GM18511 (cell line): ENCODE data around the gene TMEM215.
"Not testable (repeated sequence)": the region's sequence is repeated elsewhere in the genome, so short reads cannot be mapped to it uniquely, and the experiment has no call there.

Source experiments
- ATAC-seq: cut with Tn5 transposase; IDR thresholded peaks from one replicate; pipeline ENCODE4 v1.9.1; 2021; ENCODE audit warnings: mild to moderate bottlenecking, moderate library complexity; ENCODE audit not compliant: unreplicated experiment

Gene TMEM215, protein sequence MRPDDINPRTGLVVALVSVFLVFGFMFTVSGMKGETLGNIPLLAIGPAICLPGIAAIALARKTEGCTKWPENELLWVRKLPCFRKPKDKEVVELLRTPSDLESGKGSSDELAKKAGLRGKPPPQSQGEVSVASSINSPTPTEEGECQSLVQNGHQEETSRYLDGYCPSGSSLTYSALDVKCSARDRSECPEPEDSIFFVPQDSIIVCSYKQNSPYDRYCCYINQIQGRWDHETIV

GRCh38 chr9:32783168-32783891 lies at the start of gene TMEM215:
Gene TMEM215 (plus strand): TSS chr9:32783540. CDS start chr9:32784184, 644 bp downstream.
- ATAC-seq = no peak

DNA sequence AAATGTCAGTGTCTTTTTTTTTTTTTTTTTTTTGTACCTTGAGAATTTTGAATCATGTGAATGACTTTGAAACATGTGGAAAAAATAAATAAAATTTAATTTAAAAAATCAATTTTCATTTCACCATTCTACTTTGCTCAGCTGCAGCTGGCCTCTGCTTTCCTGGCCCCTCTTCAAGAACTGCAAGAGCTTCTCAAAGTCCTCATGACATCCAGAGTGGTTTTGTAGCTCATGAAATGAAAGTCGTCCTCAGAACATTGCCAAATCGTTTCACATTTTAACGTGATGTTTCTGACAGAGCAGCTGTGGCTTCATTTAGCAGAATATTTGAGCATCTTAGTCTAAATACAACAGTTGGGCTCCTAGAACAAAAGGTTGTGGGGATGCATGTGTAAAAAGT lies 47.9 kb upstream of the TMEM215 start:
- ATAC-seq = no peak

- no peak for ATAC-seq
Observed at GRCh38 chr9:32737378-32737777, 46.0 kb upstream of the TMEM215 start.

DNA sequence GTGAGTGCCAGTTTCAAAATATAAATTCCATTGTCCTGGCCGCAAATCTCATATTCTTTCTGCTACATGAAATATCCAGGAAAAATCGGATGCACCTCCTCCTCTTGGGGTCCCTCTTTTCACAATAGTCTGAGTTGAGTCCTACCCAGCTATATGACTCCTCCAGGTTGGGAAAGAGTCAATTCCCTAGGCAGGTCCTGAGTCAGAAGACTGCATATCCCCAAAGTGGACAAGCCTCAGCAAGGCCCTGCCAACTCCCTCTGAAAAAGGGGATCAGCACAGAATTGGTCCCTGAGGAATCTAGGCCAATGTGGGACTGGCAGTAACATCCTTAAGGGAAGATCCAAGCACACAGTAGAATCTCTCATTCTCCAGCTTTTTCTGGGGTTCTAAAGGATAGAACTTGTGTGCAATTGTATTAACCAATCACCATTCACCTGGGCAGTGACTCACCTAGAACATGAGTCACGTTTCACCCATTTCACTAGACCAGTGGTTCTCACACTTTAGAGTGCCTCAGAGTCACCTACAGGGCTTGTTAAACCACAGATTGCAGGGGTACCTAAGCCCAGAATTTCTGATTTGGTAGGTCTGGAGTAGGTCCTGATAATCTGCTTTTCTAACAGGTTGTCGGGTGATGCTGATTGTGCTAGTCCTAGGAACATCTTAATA lies 44.7 kb upstream of the TMEM215 start:
- ATAC-seq = no peak

DNA sequence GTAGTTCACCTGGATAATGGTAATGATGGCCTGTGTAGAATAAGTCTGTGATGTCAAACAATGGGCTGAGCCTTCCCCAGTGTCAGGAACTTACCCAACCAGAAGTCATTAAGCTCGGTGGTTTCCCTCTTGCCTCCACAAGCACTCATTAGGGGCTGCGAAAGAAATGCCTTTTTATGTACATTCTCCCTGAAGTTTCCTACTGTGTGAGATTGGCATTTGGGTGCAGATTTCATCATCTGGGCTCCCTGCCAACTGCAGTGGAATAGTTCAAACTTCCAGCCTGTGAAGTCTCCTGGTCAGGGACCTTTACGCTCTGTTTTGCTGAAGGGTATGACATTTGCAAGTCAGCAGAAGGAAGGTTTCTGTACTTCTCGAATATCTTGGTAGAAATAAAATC lies 41.6 kb upstream of the TMEM215 start:
- ATAC-seq = no peak

DNA sequence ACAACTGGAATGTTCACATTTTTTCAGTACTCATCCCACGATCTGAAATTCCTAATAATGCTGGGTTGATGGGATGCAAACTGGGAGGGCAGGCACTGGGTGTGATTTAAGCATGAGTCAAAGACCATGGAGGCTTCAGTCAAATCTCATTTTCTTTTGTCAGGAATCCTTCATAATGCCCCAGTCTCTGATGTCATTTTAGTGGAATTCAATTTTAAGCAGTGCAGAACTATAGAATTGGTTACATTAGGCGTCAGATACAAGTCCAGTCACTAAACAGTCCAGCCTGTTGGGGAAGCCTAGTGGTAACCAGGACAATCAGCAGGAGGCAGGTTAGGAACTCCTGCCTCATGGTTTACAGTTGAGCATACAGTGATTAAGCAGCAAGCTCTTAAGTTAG lies 41.0 kb upstream of the TMEM215 start:
- ATAC-seq = no peak

GRCh38 chr9:32748013-32748412 lies 35.3 kb upstream of the TMEM215 start:
- ATAC-seq = no peak

DNA sequence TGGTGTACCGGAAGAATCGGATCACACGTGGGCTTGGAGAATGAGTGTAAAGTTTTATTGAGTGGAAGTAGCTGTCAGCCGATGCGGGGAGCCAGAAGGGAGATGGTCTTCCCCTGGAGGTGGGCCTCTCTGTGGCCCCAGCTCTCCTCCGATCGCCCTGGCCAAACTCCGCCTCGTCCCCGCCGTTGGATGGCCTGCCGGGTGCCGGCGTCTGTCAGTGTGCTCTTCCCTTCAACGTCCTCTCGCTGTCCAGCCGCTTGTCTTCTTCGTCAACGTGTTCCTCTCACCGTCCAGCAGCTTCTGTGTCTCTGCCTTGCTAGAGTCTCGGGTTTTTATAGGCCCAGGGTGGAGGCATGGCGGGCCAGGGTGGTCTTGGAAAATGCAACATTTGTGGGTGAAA lies 27.6 kb upstream of the TMEM215 start:
- ATAC-seq = no peak

DNA sequence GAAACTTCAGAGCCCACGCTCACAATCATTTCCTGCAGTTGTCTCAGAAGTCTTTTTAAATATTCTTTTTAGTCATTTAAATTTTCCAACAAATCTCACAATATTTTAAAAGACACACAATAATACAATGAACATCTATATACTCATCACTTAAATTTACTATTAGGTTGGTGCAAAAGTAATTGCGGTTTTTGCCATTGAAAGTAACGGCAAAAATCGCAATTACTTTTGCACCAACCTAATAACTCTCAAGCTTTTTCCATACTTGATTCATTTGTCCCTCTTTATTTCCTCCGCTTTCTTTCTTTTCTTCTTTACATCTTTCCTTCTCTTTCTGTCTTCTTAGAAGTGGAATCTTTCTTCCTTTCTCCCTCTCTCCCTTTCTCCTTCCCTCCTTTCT lies 19.2 kb upstream of the TMEM215 start:
- ATAC-seq = no peak

GRCh38 chr9:32775283-32775682 lies 8.1 kb upstream of the TMEM215 start:
- no peak for ATAC-seq

- no peak for ATAC-seq
Observed at GRCh38 chr9:32776201-32776600, 7.1 kb upstream of the TMEM215 start.

DNA sequence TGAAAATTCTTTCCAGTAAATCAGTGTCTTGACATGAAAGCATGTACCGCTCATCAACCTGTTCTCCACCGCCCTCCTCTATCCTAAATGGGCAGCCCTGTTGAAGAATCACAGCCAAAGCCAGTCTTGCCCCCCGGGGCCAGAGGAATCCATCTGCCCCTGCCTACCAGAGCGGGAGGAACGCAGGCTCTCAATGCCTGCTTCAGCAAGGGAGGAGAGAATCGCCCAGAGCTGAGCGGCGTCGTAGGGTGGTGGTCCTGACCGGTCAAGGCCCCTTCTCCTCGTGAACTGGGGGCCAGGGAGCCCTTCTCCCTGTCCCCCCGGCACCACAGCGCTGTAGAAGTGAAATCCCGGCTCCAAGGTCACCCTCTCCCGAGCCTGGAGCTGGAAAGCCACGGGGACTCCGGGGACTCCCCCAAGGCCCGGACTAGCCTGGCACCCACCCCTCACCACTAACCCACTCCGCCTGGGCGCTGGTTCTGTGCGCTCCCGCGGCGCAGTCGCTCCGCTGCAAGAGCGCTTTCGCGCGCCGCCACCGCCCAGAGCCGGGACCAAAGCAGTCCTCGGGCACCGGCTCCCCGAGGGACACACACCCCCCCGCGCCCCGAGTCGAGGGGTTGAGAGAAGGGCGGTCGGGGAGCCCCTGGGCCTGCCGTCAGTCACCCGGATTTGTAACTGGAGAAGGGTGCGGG lies 718 bp upstream of the TMEM215 start:
- no peak for ATAC-seq

DNA sequence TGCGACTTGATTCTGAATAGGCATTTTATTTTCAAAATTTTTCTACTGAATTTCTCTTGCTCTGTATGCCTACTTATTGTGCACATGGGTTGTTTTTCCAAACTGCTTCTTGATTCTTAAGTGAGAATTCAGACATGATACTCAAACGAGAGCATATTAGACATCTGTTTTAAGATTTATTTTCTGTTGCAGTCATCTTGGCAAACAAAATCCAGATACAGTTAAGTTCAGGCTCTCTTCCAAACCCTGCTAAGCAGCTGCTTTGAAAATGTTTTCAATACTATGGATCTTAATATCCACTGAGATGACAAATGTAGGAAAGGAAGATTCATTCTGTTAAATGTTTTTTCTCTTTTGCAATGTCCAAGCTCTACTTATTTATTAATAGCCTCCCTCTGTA lies 4.5 kb downstream of the TMEM215 start:
- no peak for ATAC-seq

GRCh38 chr9:32796015-32796414 lies 12.7 kb downstream of the TMEM215 start:
- ATAC-seq = not testable (repeated sequence)

DNA sequence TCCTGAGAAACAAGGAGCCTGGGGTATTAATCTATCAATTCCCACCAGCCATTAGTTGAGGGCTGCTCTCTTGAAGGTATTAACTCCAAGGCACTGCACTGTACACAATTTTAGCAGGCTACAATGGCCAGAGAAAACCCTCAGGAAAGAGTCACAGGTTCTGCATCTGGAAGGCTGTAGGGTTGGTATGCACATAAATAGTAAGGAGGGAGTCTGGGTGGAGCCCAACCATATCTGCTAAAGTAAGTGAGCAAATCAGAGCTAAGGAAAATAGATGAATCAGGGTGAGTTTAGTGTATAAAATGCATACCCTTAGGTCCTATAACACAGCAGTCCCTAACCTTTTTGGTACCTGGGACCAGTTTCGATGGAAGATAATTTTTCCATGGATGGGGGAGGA lies 18.2 kb downstream of the TMEM215 start:
- ATAC-seq = no peak

DNA sequence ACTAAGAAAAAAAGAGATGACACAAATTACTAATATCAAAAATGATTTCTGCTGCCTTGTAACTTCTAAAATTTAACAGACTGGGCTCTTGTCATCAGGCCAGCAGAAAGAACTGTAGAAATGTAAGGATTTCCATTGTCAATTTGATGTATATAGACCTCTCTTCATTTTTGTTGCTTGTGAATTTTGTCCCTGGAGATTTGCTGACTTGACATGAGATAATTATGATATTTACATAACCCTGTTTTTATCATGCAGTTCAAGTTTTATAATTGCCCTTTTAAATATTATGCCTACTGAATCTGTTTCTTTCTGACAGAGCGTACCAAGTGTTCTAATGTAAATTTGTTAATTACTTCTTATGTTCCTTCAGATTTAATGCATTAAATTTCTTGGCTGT lies 23.9 kb downstream of the TMEM215 start:
- ATAC-seq = no peak

GRCh38 chr9:32811246-32811645 lies 27.9 kb downstream of the TMEM215 start:
- no peak for ATAC-seq

DNA sequence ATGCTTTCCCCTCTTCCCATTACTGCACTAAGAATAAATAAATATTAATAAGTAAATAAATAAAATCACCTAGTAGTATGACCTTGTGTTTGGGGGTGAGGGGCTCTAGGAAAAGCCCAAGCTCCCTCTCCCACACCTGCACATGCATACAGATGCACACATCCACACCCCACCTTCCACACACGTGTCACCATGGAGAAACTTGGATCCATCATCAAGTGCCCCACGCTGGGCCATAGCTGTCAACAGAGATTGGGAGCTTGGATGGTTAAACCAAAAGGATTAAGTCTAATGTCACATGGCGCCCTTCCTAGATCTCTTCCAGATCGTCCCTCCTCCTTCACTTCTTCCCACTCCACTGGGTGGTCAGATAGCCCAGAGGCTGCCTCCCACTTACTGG lies 37.0 kb downstream of the TMEM215 start:
- ATAC-seq = no peak

DNA sequence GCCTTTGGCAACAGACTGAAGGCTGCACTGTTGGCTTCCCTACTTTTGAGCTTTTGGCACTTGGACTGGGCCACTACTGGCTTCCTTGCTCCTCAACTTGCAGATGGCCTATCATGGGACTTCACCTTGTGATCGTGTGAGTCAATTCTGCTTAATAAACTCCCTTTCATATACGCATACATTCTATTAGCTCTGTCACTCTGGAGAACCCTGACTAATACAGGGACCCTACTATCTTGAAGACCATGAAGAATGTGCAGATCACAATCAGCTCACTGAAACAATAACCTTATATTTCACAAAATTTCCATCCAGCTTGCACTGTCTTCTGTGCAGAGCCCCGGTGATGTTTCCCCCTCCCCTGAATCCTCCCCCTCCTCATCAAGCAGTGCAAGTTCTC lies 39.8 kb downstream of the TMEM215 start:
- no peak for ATAC-seq

GRCh38 chr9:32823551-32823950 lies 40.2 kb downstream of the TMEM215 start:
- no peak for ATAC-seq

DNA sequence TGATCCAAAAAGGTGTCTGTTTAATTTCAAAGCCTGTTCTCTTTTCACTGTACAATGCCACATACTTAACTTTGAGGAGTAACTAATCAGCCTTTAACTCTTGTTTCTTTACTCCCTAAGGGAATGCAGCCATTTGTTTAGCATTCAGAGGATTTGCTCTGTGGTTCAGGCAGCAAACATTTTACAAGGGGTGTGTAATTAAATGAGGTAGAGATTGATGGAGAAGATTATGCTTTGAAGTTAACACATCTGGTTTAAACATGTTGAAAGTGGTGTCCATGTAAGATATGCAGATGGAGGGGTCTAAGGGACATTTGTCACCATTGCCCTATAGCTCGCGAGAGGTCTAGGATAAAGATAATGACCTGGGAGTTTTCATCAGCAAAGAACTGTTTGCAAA lies 41.9 kb downstream of the TMEM215 start:
- ATAC-seq = no peak

GRCh38 chr9:32828861-32829260 lies 45.5 kb downstream of the TMEM215 start:
- ATAC-seq = no peak
